ENCODE results near the gene CFAP20DC. TPM values are rescaled to one million over a fixed set of nuclear protein-coding genes. Genes with fewer than 3 reads are reported as not detected.

Gene CFAP20DC
- total RNA-seq, 1 experiment from 2014 or later = 4.7 TPM

- no peak for DNase-seq
- Histone ChIP-seq H3K36me3 (replicated peaks; ENCODE audit: control insufficient read depth, insufficient read depth, low read length) (no peaks in the 10 kb centered on the region), H3K4me3 (ENCODE audit: insufficient read depth, low read depth, low read length) (no peak overlapping the region), H3K27me3 (ENCODE audit: control insufficient read depth, insufficient read depth, low read length) (no peaks in the 10 kb centered on the region)
These were observed 85.8 kb downstream of the CFAP20DC start for GRCh38 chr3:58963928-58964503.

GRCh38 chr3:58962816-58963215, 87.0 kb downstream of the CFAP20DC start:
- H3K36me3 ChIP-seq (replicated peaks; ENCODE audit: control insufficient read depth, insufficient read depth, low read length) = no peaks in the 10 kb centered on the region
- H3K4me3 ChIP-seq (ENCODE audit: insufficient read depth, low read depth, low read length) = no peak overlapping the region
- no peak for DNase-seq
- H3K27me3 ChIP-seq (ENCODE audit: control insufficient read depth, insufficient read depth, low read length) = no peaks in the 10 kb centered on the region

GRCh38 chr3:58962040-58962651, 87.7 kb downstream of the CFAP20DC start:
- no peak overlapping the region for H3K4me3 ChIP-seq (ENCODE audit: insufficient read depth, low read depth, low read length)
- DNase-seq = no peak
- no peaks in the 10 kb centered on the region for H3K27me3 ChIP-seq (ENCODE audit: control insufficient read depth, insufficient read depth, low read length)
- no peaks in the 10 kb centered on the region for H3K36me3 ChIP-seq (replicated peaks; ENCODE audit: control insufficient read depth, insufficient read depth, low read length)

- no peaks in the 10 kb centered on the region for H3K27me3 ChIP-seq (ENCODE audit: control insufficient read depth, insufficient read depth, low read length)
- DNase-seq = no peak
These were observed 94.5 kb downstream of the CFAP20DC start for GRCh38 chr3:58955308-58955707.

GRCh38 chr3:58953288-58953687, 96.5 kb downstream of the CFAP20DC start:
- Histone ChIP-seq H3K36me3 (replicated peaks; ENCODE audit: control insufficient read depth, insufficient read depth, low read length) (no peaks in the 10 kb centered on the region), H3K27me3 (ENCODE audit: control insufficient read depth, insufficient read depth, low read length) (no peaks in the 10 kb centered on the region), H3K4me3 (ENCODE audit: insufficient read depth, low read depth, low read length) (no peak overlapping the region)
- DNase-seq = no peak

More at GRCh38 chr3:58955308-58955707, 94.5 kb downstream of the CFAP20DC start:
- no peaks in the 10 kb centered on the region for H3K36me3 ChIP-seq (replicated peaks; ENCODE audit: control insufficient read depth, insufficient read depth, low read length)
- no peak overlapping the region for H3K4me3 ChIP-seq (ENCODE audit: insufficient read depth, low read depth, low read length)

- H3K27me3 ChIP-seq (ENCODE audit: control insufficient read depth, insufficient read depth, low read length) = no peaks in the 10 kb centered on the region
- no peak for DNase-seq
- no peak overlapping the region for H3K4me3 ChIP-seq (ENCODE audit: insufficient read depth, low read depth, low read length)
- H3K36me3 ChIP-seq (replicated peaks; ENCODE audit: control insufficient read depth, insufficient read depth, low read length) = no peaks in the 10 kb centered on the region
These were observed 97.5 kb downstream of the CFAP20DC start for GRCh38 chr3:58952128-58952917.

- H3K4me3 ChIP-seq (ENCODE audit: insufficient read depth, low read depth, low read length) = no peak overlapping the region
- H3K36me3 ChIP-seq (replicated peaks; ENCODE audit: control insufficient read depth, insufficient read depth, low read length) = no peaks in the 10 kb centered on the region
- DNase-seq = no peak
- no peaks in the 10 kb centered on the region for H3K27me3 ChIP-seq (ENCODE audit: control insufficient read depth, insufficient read depth, low read length)
These were observed 101.8 kb downstream of the CFAP20DC start for GRCh38 chr3:58948018-58948417.

- Histone ChIP-seq H3K36me3 (replicated peaks; ENCODE audit: control insufficient read depth, insufficient read depth, low read length) (no peaks in the 10 kb centered on the region), H3K4me3 (ENCODE audit: insufficient read depth, low read depth, low read length) (no peak overlapping the region), H3K27me3 (ENCODE audit: control insufficient read depth, insufficient read depth, low read length) (no peaks in the 10 kb centered on the region)
- no peak for DNase-seq
These were observed 103.0 kb downstream of the CFAP20DC start for GRCh38 chr3:58946875-58947274.

- H3K4me3 ChIP-seq (ENCODE audit: insufficient read depth, low read depth, low read length) = no peak overlapping the region
- DNase-seq = no peak
- no peaks in the 10 kb centered on the region for H3K36me3 ChIP-seq (replicated peaks; ENCODE audit: control insufficient read depth, insufficient read depth, low read length)
- H3K27me3 ChIP-seq (ENCODE audit: control insufficient read depth, insufficient read depth, low read length) = no peaks in the 10 kb centered on the region
These were observed 111.8 kb downstream of the CFAP20DC start for GRCh38 chr3:58938057-58938456.

GRCh38 chr3:58924578-58924977, 125.2 kb downstream of the CFAP20DC start:
- DNase-seq = no peak
- H3K36me3 ChIP-seq (replicated peaks; ENCODE audit: control insufficient read depth, insufficient read depth, low read length) = no peaks in the 10 kb centered on the region

GRCh38 chr3:58900386-58900785, 149.4 kb downstream of the CFAP20DC start:
- no peak overlapping the region for H3K4me3 ChIP-seq (ENCODE audit: insufficient read depth, low read depth, low read length)
- H3K36me3 ChIP-seq (replicated peaks; ENCODE audit: control insufficient read depth, insufficient read depth, low read length) = no peaks in the 10 kb centered on the region
- H3K27me3 ChIP-seq (ENCODE audit: control insufficient read depth, insufficient read depth, low read length) = no peaks in the 10 kb centered on the region
- no peak for DNase-seq

More at GRCh38 chr3:58924578-58924977, 125.2 kb downstream of the CFAP20DC start:
- no peaks in the 10 kb centered on the region for H3K27me3 ChIP-seq (ENCODE audit: control insufficient read depth, insufficient read depth, low read length)
- no peak overlapping the region for H3K4me3 ChIP-seq (ENCODE audit: insufficient read depth, low read depth, low read length)

GRCh38 chr3:58899953-58900298, 149.9 kb downstream of the CFAP20DC start:
- Histone ChIP-seq H3K36me3 (replicated peaks; ENCODE audit: control insufficient read depth, insufficient read depth, low read length) (no peaks in the 10 kb centered on the region), H3K27me3 (ENCODE audit: control insufficient read depth, insufficient read depth, low read length) (no peaks in the 10 kb centered on the region), H3K4me3 (ENCODE audit: insufficient read depth, low read depth, low read length) (no peak overlapping the region)
- no peak for DNase-seq

- Histone ChIP-seq H3K4me3 (ENCODE audit: insufficient read depth, low read depth, low read length) (no peak overlapping the region), H3K36me3 (replicated peaks; ENCODE audit: control insufficient read depth, insufficient read depth, low read length) (no peaks in the 10 kb centered on the region), H3K27me3 (ENCODE audit: control insufficient read depth, insufficient read depth, low read length) (no peaks in the 10 kb centered on the region)
- DNase-seq = no peak
These were observed 150.5 kb downstream of the CFAP20DC start for GRCh38 chr3:58899159-58899952.

GRCh38 chr3:58898513-58898912, 151.3 kb downstream of the CFAP20DC start:
- H3K4me3 ChIP-seq (ENCODE audit: insufficient read depth, low read depth, low read length) = no peak overlapping the region
- DNase-seq = no peak
- no peaks in the 10 kb centered on the region for H3K27me3 ChIP-seq (ENCODE audit: control insufficient read depth, insufficient read depth, low read length)
- H3K36me3 ChIP-seq (replicated peaks; ENCODE audit: control insufficient read depth, insufficient read depth, low read length) = no peaks in the 10 kb centered on the region
